ENCODE results near the gene TET3.

TET3 gene

DNA sequence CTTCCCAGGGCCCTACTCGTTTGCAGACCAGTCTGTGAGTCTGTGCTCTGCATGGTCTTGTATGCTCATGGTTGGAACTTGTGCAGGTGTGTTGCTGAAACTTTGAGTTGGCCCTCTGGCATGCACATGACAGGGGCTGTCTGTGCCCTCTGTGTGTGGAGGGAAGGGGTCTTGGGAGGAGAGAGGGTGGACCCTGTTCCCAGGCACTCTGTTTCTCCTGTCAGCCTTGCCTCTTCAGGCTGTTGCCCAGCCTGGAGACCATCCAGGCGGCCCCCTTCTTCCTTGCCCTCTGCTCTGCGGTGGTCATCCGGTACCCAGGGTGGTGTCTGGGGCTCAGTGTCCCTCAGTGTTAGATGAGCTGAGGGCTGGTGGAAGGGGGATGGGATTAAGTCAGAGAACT, 39.5 kb downstream of the TET3 start:
- H3K4ac ChIP-seq (ENCODE audit: low read depth, low read length), result no peak overlapping the region
- H2AK5ac ChIP-seq (ENCODE audit: low read length), result no peak overlapping the region
- H3K56ac ChIP-seq (ENCODE audit: low read length), result no peak overlapping the region
- no peaks in the 10 kb centered on the region for H3K36me3 ChIP-seq (ENCODE audit: control insufficient read depth, insufficient read depth, low read length)
- H2BK15ac ChIP-seq (replicated peaks; ENCODE audit: low read depth), result no peak overlapping the region
- H3K4me1 ChIP-seq (ENCODE audit: control insufficient read depth, low read depth, low read length), result peaks cover 7% of the 10 kb centered on the region
- H3K79me1 ChIP-seq (ENCODE audit: low read length), result peaks cover 18% of the 10 kb centered on the region
- no peak overlapping the region for H3K27ac ChIP-seq (ENCODE audit: low read depth, low read length)
- H3K18ac ChIP-seq (ENCODE audit: low read length), result no peak overlapping the region
- H2BK120ac ChIP-seq (ENCODE audit: low read depth, low read length), result no peak overlapping the region
- no peaks in the 10 kb centered on the region for H3K27me3 ChIP-seq (ENCODE audit: insufficient read depth, low read length, poor library complexity)
- WGBS (ENCODE audit: extremely low coverage, insufficient coverage, low lambda C conversion rate), result no CpG with 5 or more reads among the region's 4 CpGs
- H4K5ac ChIP-seq (ENCODE audit: low read length), result no peak overlapping the region
- H3K79me2 ChIP-seq (ENCODE audit: control insufficient read depth, insufficient read depth, low read length), result peaks cover 8% of the 10 kb centered on the region
- H3K9ac ChIP-seq (ENCODE audit: low read length), result no peak overlapping the region
- H4K8ac ChIP-seq (ENCODE audit: low read depth, low read length), result no peak overlapping the region
- H3K23ac ChIP-seq (ENCODE audit: low read length), result no peak overlapping the region
- H2BK5ac ChIP-seq (ENCODE audit: low read length), result no peak overlapping the region
- no peak overlapping the region for H3K4me3 ChIP-seq (ENCODE audit: low read length)
- DNase-seq, result no peak
- H3K4me2 ChIP-seq (ENCODE audit: low read length), result no peak overlapping the region

DNA sequence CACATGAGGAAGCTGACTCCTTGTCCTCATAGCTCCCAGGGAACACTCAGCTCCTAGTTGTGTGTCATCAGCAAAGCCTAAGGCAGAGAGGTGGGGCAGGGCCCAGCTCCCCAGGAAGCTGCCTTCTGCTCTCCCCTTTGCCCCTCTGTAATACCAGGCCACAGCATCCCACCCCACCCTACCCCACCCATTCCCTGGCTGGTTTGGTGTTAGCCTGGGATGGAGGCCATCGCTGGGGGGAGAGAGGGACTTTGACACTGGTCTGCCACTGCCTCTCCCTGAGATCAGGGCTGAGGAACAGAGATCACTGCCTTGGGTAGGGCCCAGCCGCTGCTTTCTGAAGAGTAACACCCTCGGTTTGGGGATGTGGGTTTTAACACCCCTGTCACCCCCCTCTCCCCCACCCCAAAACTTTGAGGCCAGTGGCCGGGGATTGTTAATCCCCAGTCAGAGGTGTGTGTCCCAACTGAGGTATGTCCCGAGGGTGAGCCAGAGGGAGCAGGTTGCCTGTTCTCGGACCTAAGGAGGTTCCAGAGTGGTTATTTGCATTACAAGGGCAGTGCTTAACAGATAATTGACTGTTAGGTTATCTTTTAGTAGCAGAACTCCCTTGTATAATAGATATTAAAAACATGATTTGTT, 41.4 kb downstream of the TET3 start:
- Histone ChIP-seq H2BK15ac (replicated peaks; ENCODE audit: low read depth) (no peak overlapping the region), H3K4me2 (ENCODE audit: low read length) (no peak overlapping the region), H3K27me3 (ENCODE audit: insufficient read depth, low read length, poor library complexity) (no peaks in the 10 kb centered on the region), H2BK5ac (ENCODE audit: low read length) (no peak overlapping the region), H3K18ac (ENCODE audit: low read length) (peak overlapping the region; percentile 62), H3K4ac (ENCODE audit: low read depth, low read length) (no peak overlapping the region), H2BK120ac (ENCODE audit: low read depth, low read length) (no peak overlapping the region), H3K79me2 (ENCODE audit: control insufficient read depth, insufficient read depth, low read length) (peaks cover 8% of the 10 kb centered on the region), H4K5ac (ENCODE audit: low read length) (no peak overlapping the region), H3K4me3 (ENCODE audit: low read length) (no peak overlapping the region), H2AK5ac (ENCODE audit: low read length) (no peak overlapping the region), H4K8ac (ENCODE audit: low read depth, low read length) (no peak overlapping the region), H3K56ac (ENCODE audit: low read length) (peak overlapping the region; percentile 20), H3K36me3 (ENCODE audit: control insufficient read depth, insufficient read depth, low read length) (no peaks in the 10 kb centered on the region), H3K4me1 (ENCODE audit: control insufficient read depth, low read depth, low read length) (peaks cover 7% of the 10 kb centered on the region), H3K27ac (ENCODE audit: low read depth, low read length) (peak overlapping the region; percentile 17), H3K9ac (ENCODE audit: low read length) (no peak overlapping the region), H3K79me1 (ENCODE audit: low read length) (peaks cover 14% of the 10 kb centered on the region), H3K23ac (ENCODE audit: low read length) (no peak overlapping the region)
- WGBS (ENCODE audit: extremely low coverage, insufficient coverage, low lambda C conversion rate), result no CpG with 5 or more reads among the region's 6 CpGs
- DNase-seq, result peak; percentile 70

DNA sequence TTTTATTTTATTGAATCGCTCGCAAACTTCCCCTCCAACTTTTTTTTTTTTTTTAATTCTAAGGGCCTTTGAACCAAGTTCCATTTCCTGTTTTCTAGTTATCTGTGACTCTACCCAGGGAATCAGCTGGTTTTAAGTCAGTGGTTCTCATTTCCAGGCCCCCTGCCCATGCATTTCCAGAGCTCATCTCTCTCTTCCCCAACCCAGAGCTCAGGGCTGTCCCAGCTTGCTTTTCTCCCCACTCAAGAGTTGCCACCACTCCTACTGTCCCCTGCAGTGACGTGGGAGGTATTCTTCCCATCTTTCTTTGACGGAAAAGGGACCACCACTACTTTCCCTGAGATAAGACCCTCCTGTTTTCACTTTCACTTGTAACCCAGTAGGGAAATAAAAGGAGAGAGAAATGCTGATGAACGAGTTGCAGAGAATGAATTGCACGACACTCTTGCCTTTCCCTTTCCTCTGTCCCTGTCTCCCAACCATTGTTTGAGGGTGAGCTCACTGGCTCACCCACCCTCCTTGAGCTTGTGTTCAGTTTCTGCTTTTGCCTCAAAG, 42.1 kb downstream of the TET3 start:
- H3K36me3 ChIP-seq (ENCODE audit: control insufficient read depth, insufficient read depth, low read length), result no peaks in the 10 kb centered on the region

DNA sequence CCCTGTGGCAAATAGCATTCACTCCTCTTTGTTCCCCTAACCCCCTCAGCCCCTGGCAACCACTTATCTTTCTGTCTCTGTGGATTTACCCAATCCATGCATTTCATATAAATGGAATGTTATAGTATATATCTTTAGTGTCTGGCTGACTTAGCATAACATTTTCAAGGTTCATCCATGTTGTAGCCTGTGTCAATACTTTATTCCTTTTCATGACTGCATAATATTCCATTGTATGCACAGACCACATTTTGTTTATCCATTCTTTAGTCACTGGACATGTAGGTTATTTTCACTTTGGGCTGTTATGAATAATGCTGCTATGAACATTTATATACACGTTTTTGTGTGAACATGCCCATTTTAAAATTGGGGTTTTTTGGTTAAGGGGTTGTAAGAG, 42.8 kb downstream of the TET3 start:
- Histone ChIP-seq H2AK5ac (ENCODE audit: low read length) (no peak overlapping the region), H3K36me3 (ENCODE audit: control insufficient read depth, insufficient read depth, low read length) (no peaks in the 10 kb centered on the region), H3K56ac (ENCODE audit: low read length) (no peak overlapping the region), H3K23ac (ENCODE audit: low read length) (no peak overlapping the region), H2BK120ac (ENCODE audit: low read depth, low read length) (no peak overlapping the region), H3K4me2 (ENCODE audit: low read length) (no peak overlapping the region), H4K5ac (ENCODE audit: low read length) (no peak overlapping the region), H3K79me1 (ENCODE audit: low read length) (peaks cover 14% of the 10 kb centered on the region), H3K27me3 (ENCODE audit: insufficient read depth, low read length, poor library complexity) (no peaks in the 10 kb centered on the region), H3K4ac (ENCODE audit: low read depth, low read length) (no peak overlapping the region), H3K4me1 (ENCODE audit: control insufficient read depth, low read depth, low read length) (peaks cover 14% of the 10 kb centered on the region), H3K18ac (ENCODE audit: low read length) (no peak overlapping the region), H2BK5ac (ENCODE audit: low read length) (no peak overlapping the region), H4K8ac (ENCODE audit: low read depth, low read length) (no peak overlapping the region), H3K4me3 (ENCODE audit: low read length) (no peak overlapping the region), H3K27ac (ENCODE audit: low read depth, low read length) (no peak overlapping the region), H3K79me2 (ENCODE audit: control insufficient read depth, insufficient read depth, low read length) (peaks cover 8% of the 10 kb centered on the region), H2BK15ac (replicated peaks; ENCODE audit: low read depth) (no peak overlapping the region), H3K9ac (ENCODE audit: low read length) (no peak overlapping the region)
- WGBS (ENCODE audit: extremely low coverage, insufficient coverage, low lambda C conversion rate), result no CpG with 5 or more reads among the region's 1 CpG
- DNase-seq, result no peak

More for the DNA sequence above, 42.1 kb downstream of the TET3 start:
- WGBS (ENCODE audit: extremely low coverage, insufficient coverage, low lambda C conversion rate), result no CpG with 5 or more reads among the region's 6 CpGs
- no peak overlapping the region for H4K8ac ChIP-seq (ENCODE audit: low read depth, low read length)
- peak overlapping the region; percentile 41 for H3K9ac ChIP-seq (ENCODE audit: low read length)
- no peaks in the 10 kb centered on the region for H3K27me3 ChIP-seq (ENCODE audit: insufficient read depth, low read length, poor library complexity)
- H3K4ac ChIP-seq (ENCODE audit: low read depth, low read length), result no peak overlapping the region
- H3K4me2 ChIP-seq (ENCODE audit: low read length), result no peak overlapping the region
- peaks cover 10% of the 10 kb centered on the region for H3K4me1 ChIP-seq (ENCODE audit: control insufficient read depth, low read depth, low read length)
- H3K79me1 ChIP-seq (ENCODE audit: low read length), result peaks cover 14% of the 10 kb centered on the region
- peak; percentile 65 for DNase-seq
- no peak overlapping the region for H3K23ac ChIP-seq (ENCODE audit: low read length)
- H3K56ac ChIP-seq (ENCODE audit: low read length), result peak overlapping the region; percentile 37
- H2BK120ac ChIP-seq (ENCODE audit: low read depth, low read length), result no peak overlapping the region
- no peak overlapping the region for H2AK5ac ChIP-seq (ENCODE audit: low read length)
- peaks cover 8% of the 10 kb centered on the region for H3K79me2 ChIP-seq (ENCODE audit: control insufficient read depth, insufficient read depth, low read length)
- no peak overlapping the region for H3K18ac ChIP-seq (ENCODE audit: low read length)
- H2BK15ac ChIP-seq (replicated peaks; ENCODE audit: low read depth), result no peak overlapping the region
- H3K4me3 ChIP-seq (ENCODE audit: low read length), result no peak overlapping the region
- no peak overlapping the region for H2BK5ac ChIP-seq (ENCODE audit: low read length)
- no peak overlapping the region for H4K5ac ChIP-seq (ENCODE audit: low read length)
- H3K27ac ChIP-seq (ENCODE audit: low read depth, low read length), result no peak overlapping the region

DNA sequence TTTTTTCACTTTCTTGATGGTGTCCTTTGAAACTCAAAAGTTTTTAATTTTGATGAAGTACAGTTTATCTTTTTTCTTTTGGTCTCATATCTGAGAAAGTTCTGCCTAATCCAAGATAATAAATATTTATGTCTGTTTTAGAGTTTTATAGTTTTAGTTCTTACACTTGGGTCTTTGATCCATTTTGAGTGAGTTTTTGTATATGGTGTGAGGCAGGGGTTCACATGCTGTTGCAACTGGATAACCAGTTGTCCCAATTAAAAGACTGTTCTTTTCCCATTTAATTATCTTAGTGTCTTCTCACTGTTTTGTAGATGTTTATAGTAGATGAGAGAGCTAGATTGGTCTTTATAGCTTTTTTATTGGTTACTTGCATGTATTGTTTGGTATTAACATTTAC, 43.6 kb downstream of the TET3 start:
- H3K9ac ChIP-seq (ENCODE audit: low read length), result no peak overlapping the region
- H4K8ac ChIP-seq (ENCODE audit: low read depth, low read length), result no peak overlapping the region
- no peak overlapping the region for H2BK15ac ChIP-seq (replicated peaks; ENCODE audit: low read depth)
- H2BK5ac ChIP-seq (ENCODE audit: low read length), result no peak overlapping the region
- DNase-seq, result no peak
- H3K18ac ChIP-seq (ENCODE audit: low read length), result no peak overlapping the region
- no peak overlapping the region for H3K4ac ChIP-seq (ENCODE audit: low read depth, low read length)
- H3K4me1 ChIP-seq (ENCODE audit: control insufficient read depth, low read depth, low read length), result peaks cover 14% of the 10 kb centered on the region
- no peak overlapping the region for H3K23ac ChIP-seq (ENCODE audit: low read length)
- H2BK120ac ChIP-seq (ENCODE audit: low read depth, low read length), result no peak overlapping the region
- peaks cover 14% of the 10 kb centered on the region for H3K79me1 ChIP-seq (ENCODE audit: low read length)
- H3K4me3 ChIP-seq (ENCODE audit: low read length), result no peak overlapping the region
- no peak overlapping the region for H4K5ac ChIP-seq (ENCODE audit: low read length)
- H3K36me3 ChIP-seq (ENCODE audit: control insufficient read depth, insufficient read depth, low read length), result no peaks in the 10 kb centered on the region
- H3K56ac ChIP-seq (ENCODE audit: low read length), result no peak overlapping the region
- H3K4me2 ChIP-seq (ENCODE audit: low read length), result no peak overlapping the region
- H3K27ac ChIP-seq (ENCODE audit: low read depth, low read length), result no peak overlapping the region
- H3K79me2 ChIP-seq (ENCODE audit: control insufficient read depth, insufficient read depth, low read length), result peaks cover 8% of the 10 kb centered on the region
- H3K27me3 ChIP-seq (ENCODE audit: insufficient read depth, low read length, poor library complexity), result no peaks in the 10 kb centered on the region
- no peak overlapping the region for H2AK5ac ChIP-seq (ENCODE audit: low read length)

- Histone ChIP-seq H3K56ac (ENCODE audit: low read length) (no peak overlapping the region), H3K4me1 (ENCODE audit: control insufficient read depth, low read depth, low read length) (peaks cover 14% of the 10 kb centered on the region), H4K8ac (ENCODE audit: low read depth, low read length) (no peak overlapping the region), H3K27me3 (ENCODE audit: insufficient read depth, low read length, poor library complexity) (no peaks in the 10 kb centered on the region), H3K4me2 (ENCODE audit: low read length) (no peak overlapping the region), H2BK120ac (ENCODE audit: low read depth, low read length) (no peak overlapping the region), H3K4me3 (ENCODE audit: low read length) (no peak overlapping the region), H3K4ac (ENCODE audit: low read depth, low read length) (no peak overlapping the region), H2BK15ac (replicated peaks; ENCODE audit: low read depth) (no peak overlapping the region), H3K18ac (ENCODE audit: low read length) (no peak overlapping the region), H3K27ac (ENCODE audit: low read depth, low read length) (no peak overlapping the region), H3K79me2 (ENCODE audit: control insufficient read depth, insufficient read depth, low read length) (peaks cover 8% of the 10 kb centered on the region), H2AK5ac (ENCODE audit: low read length) (no peak overlapping the region), H4K5ac (ENCODE audit: low read length) (no peak overlapping the region), H2BK5ac (ENCODE audit: low read length) (no peak overlapping the region), H3K23ac (ENCODE audit: low read length) (no peak overlapping the region), H3K36me3 (ENCODE audit: control insufficient read depth, insufficient read depth, low read length) (no peaks in the 10 kb centered on the region), H3K9ac (ENCODE audit: low read length) (no peak overlapping the region), H3K79me1 (ENCODE audit: low read length) (peaks cover 13% of the 10 kb centered on the region)
- no peak for DNase-seq
Measured at GRCh38 chr2:74028741-74029140, 44.0 kb downstream of the TET3 start.
